HCT116 (cell line): Measurements from ENCODE around the gene RBM38. TPM values are rescaled to one million over a fixed set of nuclear protein-coding genes. Genes with fewer than 3 reads are reported as not detected.

Source experiments
- ATAC-seq: fragments of 200-7000 bp; cut with Tn5 transposase; 2 replicates; pipeline ENCODE4 v1.9.1; 2020; ENCODE audit warnings: mild to moderate bottlenecking, moderate library complexity
- BruUV-seq: library from RNA; stranded (reverse); fragments of 400-500 nt; replicated peaks from 2 replicates; lab custom pipeline; 2021; lab: Mats Ljungman, UMichigan
- CTCF ChIA-PET: fragments of 300-600 bp; sonication (Branson Sonifier 250); formaldehyde crosslinking; loops from one replicate; lab custom pipeline; 2021; ENCODE audit warnings: antibody characterized with exemption; lab: Charles Lee
- POLR2A ChIA-PET: fragments of 300-600, 350-600 bp; sonication (Branson Sonifier 250); formaldehyde crosslinking; loops from one replicate; lab custom pipeline; 2021; ENCODE audit warnings: antibody characterized with exemption; lab: Charles Lee
- RAD21 ChIA-PET, 2 experiments: fragments of 300-600 bp; sonication (Branson Sonifier 250); formaldehyde crosslinking; loops; one replicate each; lab custom pipeline; 2023; ENCODE audit warnings: low total read pairs in 2 of 2; ENCODE audit not compliant: uncharacterized antibody in 2 of 2, unreplicated experiment in 2 of 2, low non-redundant PET in 1 of 2; lab: Charles Lee
- DNase-seq: peaks from one replicate; pipeline ENCODE4 v3.0.0-alpha.2; 2010; ENCODE audit warnings: low read depth, low spot score
- H2AFZ ChIP-seq: fragments of 200-600 bp; shearing (Covaris generic), sonication (generic); 2 replicates; pipeline ENCODE4 v1.6.1; 2017; ENCODE audit warnings: low read depth, mixed run types, mixed read lengths, antibody characterized with exemption, low read length; ENCODE audit not compliant: poor library complexity, severe bottlenecking
- H3K27ac ChIP-seq: 2 replicates; pipeline ENCODE4 v1.5.1; 2012; ENCODE audit warnings: low read depth, low read length
- H3K27me3 ChIP-seq: fragments of 200-600 bp; sonication (generic); 2 replicates; pipeline ENCODE4 v1.6.1; 2016; ENCODE audit warnings: mixed run types, low read length, mixed read lengths; ENCODE audit not compliant: insufficient read depth
- H3K36me3 ChIP-seq, 2 experiments: fragments of 200-500 bp in 1 of 2; fragments of 200-600 bp in 1 of 2; sonication (Bioruptor generic) in 1 of 2; sonication (generic) in 1 of 2; 2 replicates each; pipeline versions ENCODE4 v1.5.1 to v1.6.1; 2014 to 2016; ENCODE audit warnings: low read length in 2 of 2, inconsistent platforms in 1 of 2, mixed read lengths in 1 of 2, mixed run types in 1 of 2; ENCODE audit not compliant: insufficient read depth in 2 of 2, control insufficient read depth in 1 of 2
- H3K4me1 ChIP-seq, 2 experiments: fragments of 200-600 bp in 1 of 2; sonication (generic) in 1 of 2; 2 replicates each; pipeline versions ENCODE4 v1.5.1 to v1.6.1; 2012 to 2017; ENCODE audit warnings: low read length in 2 of 2, inconsistent platforms in 1 of 2, mild to moderate bottlenecking in 1 of 2, mixed read lengths in 1 of 2, mixed run types in 1 of 2, moderate library complexity in 1 of 2; ENCODE audit not compliant: insufficient read depth in 2 of 2, control insufficient read depth in 1 of 2
- H3K4me2 ChIP-seq: fragments of 200-600 bp; sonication (generic); 2 replicates; pipeline ENCODE4 v1.6.1; 2017; ENCODE audit warnings: mixed run types, low read length, mixed read lengths
- H3K4me3 ChIP-seq, 2 experiments: fragments of 200-600 bp in 1 of 2; sonication (generic) in 1 of 2; replicated peaks in 1 of 2; 2 replicates each; pipeline ENCODE4 v1.5.1; 2011 to 2016; ENCODE audit warnings: low read length in 2 of 2, control low read depth in 1 of 2, low read depth in 1 of 2, mild to moderate bottlenecking in 1 of 2, mixed read lengths in 1 of 2, mixed run types in 1 of 2
- H3K79me2 ChIP-seq: fragments of 200-600 bp; sonication (generic); 2 replicates; pipeline ENCODE4 v1.6.1; 2017; ENCODE audit warnings: mild to moderate bottlenecking, mixed run types, low read length, moderate library complexity, mixed read lengths; ENCODE audit not compliant: insufficient read depth
- H3K9ac ChIP-seq: fragments of 200-600 bp; sonication (generic); 2 replicates; pipeline ENCODE4 v1.6.1; 2016; ENCODE audit warnings: low read length, mixed read lengths
- H3K9me2 ChIP-seq: fragments of 200-600 bp; sonication (generic), shearing (Covaris generic); 2 replicates; pipeline ENCODE4 v1.6.1; 2017; ENCODE audit warnings: mixed run types, mild to moderate bottlenecking, moderate library complexity; ENCODE audit not compliant: insufficient read depth
- H3K9me3 ChIP-seq, 2 experiments: fragments of 200-500 bp in 1 of 2; fragments of 200-600 bp in 1 of 2; sonication (Bioruptor generic) in 1 of 2; sonication (generic) in 1 of 2; 2 replicates each; pipeline ENCODE4 v1.6.1; 2014 to 2017; ENCODE audit warnings: low read length in 2 of 2, mixed read lengths in 2 of 2, inconsistent platforms in 1 of 2, low read depth in 1 of 2, mild to moderate bottlenecking in 1 of 2, mixed run types in 1 of 2, moderate library complexity in 1 of 2; ENCODE audit not compliant: control insufficient read depth in 1 of 2, insufficient read depth in 1 of 2
- H4K20me1 ChIP-seq: fragments of 200-600 bp; sonication (generic), shearing (Covaris generic); 2 replicates; pipeline ENCODE4 v1.6.1; 2017; ENCODE audit warnings: mixed run types, mild to moderate bottlenecking, moderate library complexity; ENCODE audit not compliant: insufficient read depth
- CBX3 ChIP-seq: IDR thresholded peaks from 2 replicates; pipeline ENCODE4 v1.6.1; 2012; ENCODE audit warnings: low read depth
- EGR1 ChIP-seq: IDR thresholded peaks from 2 replicates; pipeline ENCODE4 v1.6.1; 2012; ENCODE audit warnings: low read depth
- ELF1 ChIP-seq: IDR thresholded peaks from 2 replicates; pipeline ENCODE4 v1.6.1; 2012; ENCODE audit warnings: low read depth, borderline replicate concordance
- EZH2 ChIP-seq: fragments of 200-600 bp; sonication (generic); IDR thresholded peaks from 2 replicates; pipeline ENCODE4 v1.6.1; 2017; ENCODE audit warnings: antibody characterized with exemption, mixed run types
- JUND ChIP-seq: IDR thresholded peaks from 2 replicates; pipeline ENCODE4 v1.6.1; 2012
- POLR2A ChIP-seq: IDR thresholded peaks from 2 replicates; pipeline ENCODE4 v1.7.0; 2011; ENCODE audit warnings: borderline replicate concordance; ENCODE audit not compliant: insufficient read depth, insufficient read length; ENCODE audit errors: extremely low read depth
- POLR2AphosphoS5 ChIP-seq: IDR thresholded peaks from 2 replicates; pipeline ENCODE4 v1.6.1; 2011; ENCODE audit warnings: mild to moderate bottlenecking, low read depth, low read length, moderate library complexity
- SIN3A ChIP-seq: IDR thresholded peaks from 2 replicates; pipeline ENCODE4 v1.6.1; 2012; ENCODE audit warnings: low read depth
- SRF ChIP-seq: IDR thresholded peaks from 2 replicates; pipeline ENCODE4 v1.6.1; 2012; ENCODE audit warnings: low read depth
- YY1 ChIP-seq: IDR thresholded peaks from 2 replicates; pipeline ENCODE4 v1.6.1; 2011; ENCODE audit warnings: low read length, low read depth, moderate library complexity, mild to moderate bottlenecking; ENCODE audit not compliant: insufficient replicate concordance; ENCODE audit errors: extremely low read depth
- ZNF274 ChIP-seq: fragments of 200-500 bp; sonication (Bioruptor generic); IDR thresholded peaks from 2 replicates; pipeline ENCODE4 v1.6.1; 2014; ENCODE audit warnings: mild to moderate bottlenecking, low read depth, low read length, inconsistent platforms
- intact Hi-C: fragments of 100-400 bp; cut with micrococcal nuclease; formaldehyde crosslinking; loops from 2 replicates; pipeline ENCODE4 v1.10.0; 2022
- total RNA-seq: library from RNA; stranded (reverse); gene quantifications from one replicate; pipeline ENCODE4 v1.2.1, GENCODE V29; 2021; ENCODE audit not compliant: unreplicated experiment
- TF ChIP-seq, protein P1 (sequence below): IDR thresholded peaks from 2 replicates; pipeline ENCODE4 v1.6.1; 2012
- TF ChIP-seq, protein P2 (sequence below): IDR thresholded peaks from 2 replicates; pipeline ENCODE4 v1.6.1; 2012
- TF ChIP-seq, protein P3 (sequence below), 3 experiments: fragments of 200-600 bp in 1 of 3; sonication (generic) in 1 of 3; IDR thresholded peaks in 2 of 3; conservative IDR thresholded peaks in 1 of 3; 2 replicates each; pipeline ENCODE4 v1.5.1; 2012 to 2017; ENCODE audit warnings: low read depth in 2 of 3, low read length in 2 of 3, antibody characterized with exemption in 1 of 3, borderline replicate concordance in 1 of 3, control low read depth in 1 of 3, mild to moderate bottlenecking in 1 of 3, mixed read lengths in 1 of 3, mixed run types in 1 of 3, moderate library complexity in 1 of 3; ENCODE audit not compliant: insufficient read depth in 1 of 3
- TF ChIP-seq, protein P4 (sequence below): IDR thresholded peaks from 2 replicates; pipeline ENCODE4 v1.6.1; 2011; ENCODE audit warnings: mild to moderate bottlenecking, low read length, moderate library complexity; ENCODE audit not compliant: insufficient replicate concordance; ENCODE audit errors: extremely low read depth

The RBM38 gene
- total RNA-seq, 1 experiment from 2014 or later, result 36.2 TPM

DNA sequence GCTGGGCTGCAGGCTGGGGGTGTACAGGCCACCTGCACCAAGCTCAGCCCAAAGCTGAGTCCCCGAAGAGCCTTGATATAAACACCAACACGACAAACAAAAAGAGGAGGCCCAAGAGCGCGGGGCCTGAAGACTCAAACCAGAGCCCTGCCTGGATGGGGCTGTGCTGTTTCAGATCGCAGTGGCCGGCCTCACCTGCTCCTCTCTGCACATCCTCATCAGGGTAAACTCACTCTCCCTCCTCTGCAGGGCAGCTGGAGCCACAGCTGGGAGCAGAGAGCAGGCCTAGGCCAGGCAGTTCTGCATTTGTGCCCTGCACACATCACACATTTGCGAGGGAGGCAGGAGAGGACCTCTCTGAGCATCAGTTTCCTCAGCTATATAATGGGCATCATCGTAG, 3.7 kb upstream of the RBM38 start:
- RAD21 ChIA-PET, result no interaction called here
- Histone ChIP-seq H3K79me2 (peaks cover 6% of the 10 kb centered on the region), H3K4me3 (no peak overlapping the region), H3K27me3 (no peaks in the 10 kb centered on the region), H3K27ac (no peak overlapping the region), H3K9me3 (no peaks in the 10 kb centered on the region), H3K4me1 (peaks cover 21 to 31% of the 10 kb centered on the region in 2 experiments), H3K9ac (no peak overlapping the region), H2AFZ (no peak overlapping the region), H3K9me2 (no peaks in the 10 kb centered on the region), H3K36me3 (no peaks in the 10 kb centered on the region), H3K4me2 (no peak overlapping the region), H4K20me1 (no peaks in the 10 kb centered on the region)
- DNase-seq, result no peak
- ATAC-seq, result no peak
- intact Hi-C loops, result loop anchor here (10.0 kb wide), 1 partner anchor 207 kb away; no protein-coding TSS in a partner anchor
- POLR2A ChIA-PET, result interaction anchor here (0.6 kb wide), 1 partner anchor 109 kb away, joined by 3 read pairs; no protein-coding TSS in a partner anchor
- BruUV-seq, result no TSS peak
- TF ChIP-seq POLR2A (no peak), JUND (no peak), ELF1 (no peak), CBX3 (no peak), POLR2AphosphoS5 (no peak)
- TF ChIP-seq, protein P1, sequence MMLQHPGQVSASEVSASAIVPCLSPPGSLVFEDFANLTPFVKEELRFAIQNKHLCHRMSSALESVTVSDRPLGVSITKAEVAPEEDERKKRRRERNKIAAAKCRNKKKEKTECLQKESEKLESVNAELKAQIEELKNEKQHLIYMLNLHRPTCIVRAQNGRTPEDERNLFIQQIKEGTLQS, result no peak
- TF ChIP-seq, protein P2, sequence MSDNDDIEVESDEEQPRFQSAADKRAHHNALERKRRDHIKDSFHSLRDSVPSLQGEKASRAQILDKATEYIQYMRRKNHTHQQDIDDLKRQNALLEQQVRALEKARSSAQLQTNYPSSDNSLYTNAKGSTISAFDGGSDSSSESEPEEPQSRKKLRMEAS, result no peak
- CTCF ChIA-PET, result interaction anchor here (0.6 kb wide), 1 partner anchor 1157 kb away, joined by 3 read pairs; no protein-coding TSS in a partner anchor

DNA sequence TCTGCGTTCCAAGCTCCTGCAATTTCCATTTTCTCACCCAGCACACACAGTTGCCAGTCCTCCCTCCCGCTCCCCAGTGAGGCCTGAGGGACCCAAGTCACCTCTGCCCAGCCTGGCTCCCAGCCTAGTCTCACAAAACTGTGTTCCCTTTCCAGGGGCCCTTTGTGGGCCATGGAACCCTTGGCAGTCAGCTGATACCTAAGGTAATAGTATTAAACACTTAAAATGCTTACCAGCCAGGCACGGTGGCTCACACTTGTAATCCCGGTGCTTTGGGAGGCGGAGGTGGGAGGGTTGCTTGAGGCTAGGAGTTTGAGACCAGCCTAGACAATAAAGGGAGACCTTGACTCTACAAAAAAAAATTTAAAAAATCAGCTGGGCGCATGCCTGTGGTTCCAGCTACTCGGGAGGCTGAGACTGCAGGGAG, 3.2 kb upstream of the RBM38 start:
- no peaks in the 10 kb centered on the region for H3K9me3 ChIP-seq
- BruUV-seq, result no TSS peak
- peaks cover 0 to 3% of the 10 kb centered on the region in 2 experiments; a peak in 2 of 4 replicates for H3K36me3 ChIP-seq
- no peak overlapping the region for H3K27ac ChIP-seq
- CTCF ChIA-PET, result no interaction called here
- no peaks in the 10 kb centered on the region for H4K20me1 ChIP-seq
- no peak overlapping the region for H3K4me2 ChIP-seq
- intact Hi-C loops, result loop anchor here (10.0 kb wide), 1 partner anchor 207 kb away; no protein-coding TSS in a partner anchor
- no peak overlapping the region for H3K9ac ChIP-seq
- H3K79me2 ChIP-seq, result peaks cover 11% of the 10 kb centered on the region
- peaks cover 24 to 36% of the 10 kb centered on the region in 2 experiments for H3K4me1 ChIP-seq
- H2AFZ ChIP-seq, result no peak overlapping the region
- RAD21 ChIA-PET, result no interaction called here
- no peaks in the 10 kb centered on the region for H3K9me2 ChIP-seq
- no peaks in the 10 kb centered on the region for H3K27me3 ChIP-seq
- H3K4me3 ChIP-seq, result no peak overlapping the region
- DNase-seq (no peak), ATAC-seq (no peak)
- POLR2A ChIA-PET, result no interaction called here
- TF ChIP-seq CBX3 (no peak), EZH2 (no peak), EGR1 (no peak), JUND (no peak), SRF (no peak), ZNF274 (no peak), YY1 (no peak), SIN3A (no peak)
- TF ChIP-seq, protein P3, sequence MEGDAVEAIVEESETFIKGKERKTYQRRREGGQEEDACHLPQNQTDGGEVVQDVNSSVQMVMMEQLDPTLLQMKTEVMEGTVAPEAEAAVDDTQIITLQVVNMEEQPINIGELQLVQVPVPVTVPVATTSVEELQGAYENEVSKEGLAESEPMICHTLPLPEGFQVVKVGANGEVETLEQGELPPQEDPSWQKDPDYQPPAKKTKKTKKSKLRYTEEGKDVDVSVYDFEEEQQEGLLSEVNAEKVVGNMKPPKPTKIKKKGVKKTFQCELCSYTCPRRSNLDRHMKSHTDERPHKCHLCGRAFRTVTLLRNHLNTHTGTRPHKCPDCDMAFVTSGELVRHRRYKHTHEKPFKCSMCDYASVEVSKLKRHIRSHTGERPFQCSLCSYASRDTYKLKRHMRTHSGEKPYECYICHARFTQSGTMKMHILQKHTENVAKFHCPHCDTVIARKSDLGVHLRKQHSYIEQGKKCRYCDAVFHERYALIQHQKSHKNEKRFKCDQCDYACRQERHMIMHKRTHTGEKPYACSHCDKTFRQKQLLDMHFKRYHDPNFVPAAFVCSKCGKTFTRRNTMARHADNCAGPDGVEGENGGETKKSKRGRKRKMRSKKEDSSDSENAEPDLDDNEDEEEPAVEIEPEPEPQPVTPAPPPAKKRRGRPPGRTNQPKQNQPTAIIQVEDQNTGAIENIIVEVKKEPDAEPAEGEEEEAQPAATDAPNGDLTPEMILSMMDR (IDR thresholded peaks at IDR 0.05 in 2 of 3, conservative IDR thresholded peaks at IDR 0.05 in 1 of 3; ENCODE audit: borderline replicate concordance in 1 of 3, insufficient read depth in 1 of 3, low read depth in 2 of 3, low read length in 2 of 3), result no peak
- TF ChIP-seq, protein P4, sequence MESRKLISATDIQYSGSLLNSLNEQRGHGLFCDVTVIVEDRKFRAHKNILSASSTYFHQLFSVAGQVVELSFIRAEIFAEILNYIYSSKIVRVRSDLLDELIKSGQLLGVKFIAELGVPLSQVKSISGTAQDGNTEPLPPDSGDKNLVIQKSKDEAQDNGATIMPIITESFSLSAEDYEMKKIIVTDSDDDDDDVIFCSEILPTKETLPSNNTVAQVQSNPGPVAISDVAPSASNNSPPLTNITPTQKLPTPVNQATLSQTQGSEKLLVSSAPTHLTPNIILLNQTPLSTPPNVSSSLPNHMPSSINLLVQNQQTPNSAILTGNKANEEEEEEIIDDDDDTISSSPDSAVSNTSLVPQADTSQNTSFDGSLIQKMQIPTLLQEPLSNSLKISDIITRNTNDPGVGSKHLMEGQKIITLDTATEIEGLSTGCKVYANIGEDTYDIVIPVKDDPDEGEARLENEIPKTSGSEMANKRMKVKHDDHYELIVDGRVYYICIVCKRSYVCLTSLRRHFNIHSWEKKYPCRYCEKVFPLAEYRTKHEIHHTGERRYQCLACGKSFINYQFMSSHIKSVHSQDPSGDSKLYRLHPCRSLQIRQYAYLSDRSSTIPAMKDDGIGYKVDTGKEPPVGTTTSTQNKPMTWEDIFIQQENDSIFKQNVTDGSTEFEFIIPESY, result no peak
- TF ChIP-seq, protein P1, result no peak
- TF ChIP-seq, protein P2, result no peak
